Adrenal gland (tissue), 5 donors: ENCODE results near the gene TRAPPC2B.

ENCODE experiments used
- CTCF ChIP-seq, 6 experiments: fragments of 450-650 bp in 4 of 6; fragments of 200-600 bp in 2 of 6; sonication (generic) in 1 of 6; IDR thresholded peaks; 1 replicate in 5 of 6; 2 replicates in 1 of 6; pipeline versions ENCODE4 v1.5.1 to v1.8.0; 2016 to 2021; ENCODE audit warnings: antibody characterized with exemption in 6 of 6, mild to moderate bottlenecking in 2 of 6, moderate library complexity in 1 of 6
- POLR2A ChIP-seq, 2 donors: fragments of 450-650 bp; IDR thresholded peaks; one replicate each; pipeline ENCODE4 v1.6.1; 2017; ENCODE audit warnings: antibody characterized with exemption in 2 of 2, mild to moderate bottlenecking in 2 of 2, moderate library complexity in 1 of 2
- donor health status: DM: no; HTN: no; CAD: no.

- TF ChIP-seq CTCF (IDR thresholded peaks at IDR 0.05) (no peak), POLR2A (IDR thresholded peaks at IDR 0.05) (no peak)
Observed at GRCh38 chr19:57395710-57396109, 32.4 kb downstream of the TRAPPC2B start.
